GM19193 (cell line): Measurements from ENCODE around the gene PGC.

ENCODE experiments used
- POLR2A ChIP-seq: IDR thresholded peaks from 4 replicates; pipeline ENCODE4 v1.6.1; 2011; ENCODE audit not compliant: insufficient read depth, insufficient read length; ENCODE audit errors: extremely low read depth

The PGC gene

DNA sequence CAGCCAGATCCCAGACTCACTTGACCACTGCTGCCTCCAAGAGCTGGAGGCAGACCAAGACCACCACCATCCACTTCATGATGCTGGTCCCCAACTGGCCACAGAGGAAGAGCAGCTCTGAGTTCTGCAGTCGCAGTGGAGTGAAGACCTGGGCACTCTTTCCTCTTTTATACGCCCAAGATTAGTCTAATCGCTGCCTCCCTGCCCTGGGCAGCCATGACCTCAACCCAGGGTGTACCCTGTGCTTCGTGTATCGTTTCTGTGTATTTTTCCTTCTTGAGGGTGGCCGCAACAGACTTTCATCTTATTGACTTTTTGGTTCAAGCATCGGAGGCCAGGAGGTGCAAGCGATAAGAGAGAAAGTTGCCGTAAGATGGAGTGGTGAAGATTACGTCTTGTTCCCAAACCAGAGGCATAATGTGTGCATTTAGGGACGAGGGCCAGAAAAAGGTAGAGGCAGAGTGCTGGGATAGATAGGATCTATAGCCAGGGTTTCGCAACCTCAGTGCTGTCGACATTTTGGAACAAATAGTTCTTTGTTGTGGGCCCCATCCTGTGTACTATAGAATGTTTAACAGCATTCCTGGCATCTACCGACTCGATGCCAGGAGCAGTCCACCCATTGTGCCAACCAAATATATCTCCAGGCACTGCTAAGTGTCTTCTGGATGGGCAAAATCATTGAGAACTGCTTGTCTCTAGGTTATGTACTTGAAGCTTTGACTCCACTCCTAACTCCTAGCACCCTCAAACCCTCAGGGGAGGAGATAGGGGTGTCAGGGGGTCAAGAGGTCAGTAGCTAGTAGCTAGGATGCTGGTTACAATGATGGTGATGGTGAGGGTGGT is at the start of gene PGC:
PGC (minus strand) TSS at position 142 of the 846 bp plus-strand sequence; CDS start at position 79, 63 bp downstream.
- TF ChIP-seq POLR2A: no peak

DNA sequence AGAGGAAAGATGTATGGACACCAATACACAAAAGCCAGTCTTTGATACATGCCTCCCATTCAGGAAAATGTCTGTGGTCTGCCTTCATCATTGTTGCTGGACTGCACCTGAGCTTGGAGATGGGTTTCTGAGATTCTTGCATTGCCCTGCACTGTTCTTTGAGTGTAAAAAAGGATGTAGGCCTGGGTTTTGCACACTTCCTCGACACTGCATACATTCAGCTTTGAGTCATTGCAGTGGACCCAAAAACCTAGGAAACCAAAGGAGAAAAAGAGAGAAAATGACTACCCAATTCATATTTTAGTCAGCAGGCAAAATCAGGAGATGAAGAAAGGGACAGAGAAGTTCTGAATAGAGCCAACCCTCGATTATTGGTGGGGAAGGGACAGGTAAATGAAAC is 49.3 kb upstream of the PGC start:
- TF ChIP-seq POLR2A: no peak

DNA sequence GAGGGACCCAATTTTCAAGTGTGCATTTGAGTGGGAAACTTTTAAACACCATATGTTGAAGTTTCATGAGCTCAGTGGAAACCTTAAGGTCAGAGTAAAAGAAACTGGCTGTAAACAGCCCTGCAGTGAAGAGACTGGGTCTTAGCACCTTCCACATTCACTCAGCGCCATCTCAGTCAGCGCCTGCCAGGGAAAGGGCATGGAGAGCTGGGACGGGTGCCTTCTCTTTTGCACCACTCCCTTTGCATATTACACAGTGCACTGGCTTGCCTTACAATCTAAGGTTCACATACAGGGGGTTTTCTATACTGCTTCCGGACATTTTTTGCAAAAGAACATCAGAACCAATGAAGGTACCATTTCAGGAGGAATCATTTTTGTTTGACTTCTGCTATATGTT is 44.8 kb upstream of the PGC start:
- TF ChIP-seq POLR2A: no peak

DNA sequence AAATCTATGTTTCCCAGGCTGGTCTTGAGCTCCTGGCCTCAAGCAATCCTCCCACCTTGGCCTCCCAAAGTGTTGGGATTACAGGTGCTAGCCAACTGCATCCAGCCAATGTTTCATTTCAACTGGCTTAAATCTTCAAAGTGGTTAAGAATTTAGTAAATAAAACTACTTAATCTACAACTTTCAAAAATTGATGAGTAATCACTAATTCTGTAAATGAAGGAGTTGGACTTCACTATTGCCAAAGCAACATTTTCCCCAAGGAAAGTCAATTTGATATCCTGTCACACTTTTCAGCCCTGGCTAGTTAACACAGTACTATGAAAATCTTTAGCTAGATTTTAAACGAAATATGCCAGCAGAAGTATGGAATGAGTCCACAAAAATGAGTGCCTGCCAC is 44.1 kb upstream of the PGC start:
- no peak for TF ChIP-seq POLR2A

DNA sequence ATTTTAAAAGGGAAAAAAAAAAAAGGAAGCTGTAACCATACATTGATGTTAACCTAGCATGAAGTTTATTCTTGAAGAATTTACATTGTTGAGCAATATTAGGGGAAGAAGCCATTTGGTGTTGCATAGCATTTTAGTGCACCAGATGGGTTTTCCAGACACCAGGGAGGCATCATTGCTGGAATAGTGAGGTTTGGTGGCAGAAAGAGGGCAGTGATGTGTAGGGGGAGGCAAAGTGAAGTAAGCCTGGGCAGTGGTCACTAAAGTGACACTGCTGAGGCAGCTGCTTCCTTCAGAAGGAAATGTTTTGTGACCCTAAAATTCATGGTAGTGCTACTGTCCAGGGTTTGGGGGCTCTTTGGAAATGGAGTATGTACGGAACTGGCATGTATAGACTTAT is 42.8 kb upstream of the PGC start:
- no peak for TF ChIP-seq POLR2A

DNA sequence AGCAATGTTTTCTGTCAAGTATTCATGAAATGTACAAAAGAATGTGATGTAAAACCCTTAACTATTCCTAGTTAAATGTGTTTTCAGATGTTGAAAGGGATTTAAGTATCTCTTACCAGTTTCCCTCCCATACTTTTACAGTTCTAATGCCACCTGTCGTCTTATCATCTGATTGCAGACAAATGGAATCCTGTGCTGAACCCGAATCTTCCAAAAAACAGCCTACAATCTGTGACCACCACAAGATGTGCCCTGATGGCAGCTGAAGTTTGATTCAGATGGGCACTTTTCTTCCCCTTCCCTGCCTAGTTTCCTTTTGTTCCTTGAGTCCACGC is 42.2 kb upstream of the PGC start:
- TF ChIP-seq POLR2A: no peak

DNA sequence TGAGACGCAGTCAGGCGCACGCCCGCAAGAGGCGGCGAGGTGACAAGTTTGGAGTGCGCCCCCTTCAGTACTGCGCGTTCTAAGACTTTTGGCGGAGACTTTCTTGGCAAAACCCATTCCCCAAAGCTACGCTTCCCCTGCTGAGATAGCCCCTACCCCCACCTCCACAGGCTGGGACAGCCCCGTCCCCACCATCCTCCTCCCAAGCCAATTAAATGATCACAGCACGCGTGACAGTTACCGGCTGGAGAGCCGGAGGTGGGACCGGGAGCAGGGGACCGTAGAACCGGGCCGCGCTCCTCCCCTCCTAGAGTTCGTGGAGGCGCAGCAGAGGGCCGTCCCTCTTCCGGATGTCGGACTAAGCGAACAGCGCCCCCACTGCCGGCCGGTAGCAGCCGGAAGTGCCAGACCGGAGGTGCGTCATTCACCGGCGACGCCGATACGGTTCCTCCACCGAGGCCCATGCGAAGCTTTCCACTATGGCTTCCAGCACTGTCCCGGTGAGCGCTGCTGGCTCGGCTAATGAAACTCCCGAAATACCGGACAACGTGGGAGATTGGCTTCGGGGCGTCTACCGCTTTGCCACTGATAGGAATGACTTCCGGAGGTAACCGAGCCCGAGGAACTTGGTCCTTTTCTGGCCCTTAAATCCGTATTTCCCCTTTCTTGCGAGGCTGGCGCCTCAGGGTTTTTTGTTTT is 40.2 kb upstream of the PGC start, which contains the start of gene TOMM6:
TOMM6 (plus strand) TSS at position 476 of the 699 bp plus-strand sequence; CDS start at position 480, 4 bp downstream.
- peak; percentile 93 for TF ChIP-seq POLR2A

DNA sequence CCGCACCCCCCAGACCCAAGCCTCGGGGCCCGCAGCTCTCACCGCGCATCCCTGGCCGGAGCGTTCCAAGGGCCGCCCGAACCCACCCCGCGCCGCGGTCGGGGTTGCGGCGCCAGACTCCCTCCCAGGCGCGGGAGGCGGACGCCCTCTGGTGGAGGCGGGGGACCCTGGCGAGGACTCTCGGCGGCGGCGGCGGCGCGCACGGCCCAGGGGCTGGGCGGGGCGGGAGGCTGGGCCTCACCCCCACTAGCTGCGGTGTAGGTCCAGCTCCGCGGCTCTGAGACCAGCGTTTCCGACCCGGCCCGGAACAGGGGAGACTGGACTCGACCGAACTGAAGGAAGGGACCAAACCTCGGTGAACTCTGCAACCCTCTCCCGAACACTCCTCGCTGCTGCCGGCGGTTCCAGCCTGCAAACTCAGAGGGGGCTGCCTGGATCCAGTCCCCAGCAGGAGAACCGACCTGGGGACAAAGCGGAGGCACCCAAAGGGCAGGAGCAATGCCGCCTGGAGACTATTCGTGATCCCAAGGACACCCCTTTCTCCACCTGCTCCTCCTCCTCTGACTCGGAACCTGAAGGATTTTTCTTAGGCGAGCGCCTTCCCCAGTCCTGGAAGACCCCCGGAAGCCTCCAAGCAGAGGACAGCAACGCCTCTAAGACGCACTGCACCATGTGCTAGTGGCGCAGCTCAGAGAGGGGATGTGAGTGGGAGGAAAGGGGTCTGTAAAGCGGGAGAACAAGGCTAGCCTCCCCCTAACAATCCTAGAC is 39.4 kb upstream of the PGC start:
- no peak for TF ChIP-seq POLR2A

DNA sequence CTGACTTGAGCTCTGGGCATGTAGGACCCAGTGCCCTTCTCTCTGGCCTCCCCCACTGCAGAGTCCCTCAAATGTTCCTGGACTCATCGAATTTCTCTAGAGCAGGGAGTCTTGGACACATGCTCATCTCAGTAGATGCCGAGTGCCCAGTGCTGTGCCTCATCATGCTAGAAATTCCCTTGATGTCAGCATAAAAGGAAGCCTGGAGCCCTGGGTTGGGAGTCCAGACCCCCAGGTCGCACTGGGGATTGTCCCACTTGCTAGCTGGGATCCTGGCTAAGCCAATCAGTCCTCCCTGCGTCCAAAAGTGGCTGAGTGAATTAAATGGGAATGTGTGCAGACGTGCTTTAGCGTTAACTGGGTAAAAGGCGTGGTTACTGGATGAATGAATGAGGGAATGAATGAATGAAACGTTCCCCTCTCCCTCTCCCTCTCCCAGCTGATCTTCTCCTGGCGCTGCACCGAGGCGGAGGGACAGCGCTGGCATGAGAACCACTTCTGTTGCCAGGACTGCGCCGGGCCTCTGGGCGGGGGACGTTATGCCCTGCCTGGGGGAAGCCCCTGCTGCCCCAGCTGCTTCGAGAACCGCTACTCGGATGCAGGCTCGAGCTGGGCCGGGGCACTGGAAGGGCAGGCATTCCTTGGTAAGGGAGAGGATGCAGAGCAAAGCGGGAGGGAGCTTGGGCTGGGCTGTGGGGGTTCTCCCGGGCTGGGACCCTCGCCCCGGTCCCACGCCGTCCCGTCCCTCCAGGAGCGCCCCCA is 38.7 kb upstream of the PGC start:
- no peak for TF ChIP-seq POLR2A

DNA sequence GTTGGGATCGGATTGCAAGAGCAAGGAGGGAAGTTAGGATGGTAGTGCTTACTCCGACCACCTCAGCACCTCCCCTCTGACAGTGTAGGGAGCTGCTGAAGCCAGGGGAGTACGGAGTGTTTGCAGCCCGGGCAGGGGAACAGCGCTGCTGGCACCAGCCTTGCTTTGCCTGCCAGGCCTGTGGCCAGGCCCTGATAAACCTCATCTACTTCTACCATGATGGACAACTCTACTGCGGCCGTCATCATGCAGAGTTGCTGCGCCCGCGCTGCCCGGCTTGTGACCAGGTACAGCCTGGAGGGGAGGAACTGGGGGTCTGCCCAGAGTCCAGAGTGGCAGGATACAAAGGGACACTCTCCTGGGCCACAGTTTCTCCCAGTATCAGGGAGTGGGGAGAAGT is 38.1 kb upstream of the PGC start:
- no peak for TF ChIP-seq POLR2A

DNA sequence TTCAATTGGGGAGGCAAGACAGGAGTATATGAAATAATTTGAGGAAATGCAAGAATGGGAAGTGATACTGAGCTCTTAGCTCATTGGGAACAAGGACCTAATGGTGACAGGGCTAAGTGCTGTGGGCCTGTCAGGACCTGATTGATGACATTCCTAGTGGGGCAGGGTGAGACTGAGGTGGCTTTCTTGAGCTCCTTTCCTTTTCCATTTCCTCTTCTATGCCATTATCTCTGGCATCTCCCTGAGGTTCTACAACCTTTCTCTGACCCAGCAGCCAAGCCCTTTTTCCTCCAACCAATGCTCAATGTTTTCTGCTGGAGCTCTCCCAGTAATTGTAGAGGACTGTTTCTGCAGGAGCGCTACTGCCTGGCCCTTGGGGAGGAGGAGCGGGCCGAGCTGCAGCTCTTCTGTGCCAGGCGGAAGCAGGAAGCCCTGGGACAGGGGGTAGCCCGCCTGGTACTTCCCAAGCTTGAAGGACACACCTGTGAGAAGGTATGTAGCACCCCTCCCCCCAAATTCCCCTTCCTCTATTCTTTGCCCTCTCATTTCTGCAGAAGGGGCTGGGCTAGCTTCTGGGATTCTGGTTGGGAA is 37.5 kb upstream of the PGC start:
- TF ChIP-seq POLR2A: no peak

DNA sequence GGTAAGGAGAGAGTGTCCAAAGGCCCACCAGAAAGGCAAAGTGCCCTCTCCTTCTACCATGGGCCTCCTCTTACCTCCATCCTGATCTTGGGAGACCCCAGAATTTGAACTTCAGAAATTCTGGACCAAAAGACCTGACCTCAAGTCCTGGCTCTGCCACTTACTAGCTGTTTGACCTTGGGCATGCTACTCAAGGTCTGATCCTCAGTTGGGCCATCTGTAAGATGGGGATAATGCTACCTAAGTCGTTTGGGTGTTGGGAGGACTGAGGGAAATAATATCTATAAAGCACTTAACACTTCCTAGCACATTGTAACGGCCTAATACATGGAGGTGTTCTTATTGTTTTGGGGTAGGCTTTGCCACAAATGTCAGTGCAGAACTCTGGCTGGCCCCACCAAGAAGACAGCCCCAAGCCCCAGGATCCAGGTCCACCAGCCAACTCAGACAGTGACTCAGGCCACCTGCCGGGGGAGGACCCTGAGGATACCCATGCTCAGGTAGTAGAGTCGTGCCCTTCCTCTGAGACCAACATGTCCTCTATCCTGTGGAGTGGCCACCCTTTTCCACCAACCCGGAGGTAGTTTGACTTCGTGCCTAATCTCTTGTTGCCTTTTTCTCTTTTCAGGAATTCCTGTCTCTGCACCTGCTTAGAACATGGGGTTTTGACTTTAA is 36.0 kb upstream of the PGC start:
- no peak for TF ChIP-seq POLR2A

DNA sequence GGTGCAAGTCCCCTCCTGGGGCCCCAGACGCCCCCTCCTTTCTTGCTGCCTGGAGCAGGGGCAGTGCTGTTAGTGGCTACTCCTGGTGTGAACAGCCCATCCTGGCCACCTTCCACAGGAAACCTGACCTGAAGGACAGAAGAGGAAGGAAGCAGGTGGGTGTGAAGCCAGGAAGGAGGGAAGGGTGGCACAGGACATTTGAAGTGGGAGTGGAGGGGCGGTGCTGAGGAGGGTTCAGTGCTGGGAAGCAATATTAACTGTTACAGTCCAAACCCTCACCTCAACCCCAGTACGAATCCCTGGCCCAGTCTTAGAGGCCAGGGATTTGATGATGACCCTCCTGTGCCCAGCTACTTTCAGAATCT is 34.2 kb upstream of the PGC start:
- TF ChIP-seq POLR2A: no peak

DNA sequence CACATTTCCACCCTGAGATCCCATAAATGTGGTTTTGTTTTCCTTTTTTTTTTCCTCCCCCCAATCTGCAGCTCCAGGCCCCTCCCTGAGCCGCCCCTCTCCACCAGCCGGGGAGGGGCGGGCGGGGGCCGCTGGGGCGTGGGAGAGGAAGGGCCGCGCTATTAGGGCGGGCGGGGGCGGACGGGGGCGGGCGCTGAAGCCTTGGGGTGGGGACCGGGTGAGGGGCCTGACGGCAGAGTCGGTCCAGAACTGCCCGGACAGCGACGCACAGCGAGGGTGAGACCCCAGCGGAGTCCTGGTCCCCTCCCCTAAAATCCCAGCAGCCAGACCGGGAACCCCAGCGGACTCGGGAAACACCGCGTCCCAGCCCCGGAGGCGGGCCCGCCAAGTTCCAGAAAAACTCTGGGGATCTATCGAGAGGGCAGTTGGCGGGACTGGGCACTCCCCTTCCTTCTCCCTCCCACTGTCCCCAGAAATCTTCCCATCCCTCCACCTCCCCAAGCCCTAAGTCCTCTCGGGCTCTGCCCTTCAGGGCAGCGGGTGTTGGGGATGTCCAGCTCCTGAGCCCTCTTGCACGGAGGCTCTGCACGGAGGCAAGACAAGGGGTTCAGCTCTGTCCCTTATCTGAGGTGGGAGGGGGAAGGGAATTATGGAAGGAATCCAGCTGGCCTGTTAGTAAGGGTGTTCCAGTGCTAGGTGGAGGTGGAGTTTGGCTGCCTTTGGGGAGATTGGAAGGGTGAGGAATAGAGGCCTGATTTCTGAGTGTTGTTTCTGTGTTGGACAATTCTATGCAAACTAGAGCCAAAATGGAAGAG is 33.6 kb upstream of the PGC start, which contains the start of gene PRICKLE4:
PRICKLE4 (plus strand) TSS at position 232 of the 815 bp plus-strand sequence. CDS start 2,692 bp downstream, outside the sequence.
- no peak for TF ChIP-seq POLR2A
